ENCODE measurements around the gene KLHL17. TPM values are rescaled to one million over a fixed set of nuclear protein-coding genes. Genes with fewer than 3 reads are reported as not detected.
"Not testable (repeated sequence)": the region's sequence is repeated elsewhere in the genome, so short reads cannot be mapped to it uniquely, and the experiment has no call there.

Gene KLHL17
- total and polyA plus RNA-seq, 5 donors from 2014 or later = 1.5 to 28.4 (median 1.6) TPM

GRCh38 chr1:991275-991674 lies 30.9 kb downstream of the KLHL17 start:
- peaks cover 0 to 17% (median 8%) of the 10 kb centered on the region in 4 donors for H3K4me1 Mint-ChIP-seq
- H3K27me3 Mint-ChIP-seq = peaks cover 65% of the 10 kb centered on the region
- not testable (repeated sequence) for H3K36me3 ChIP-seq (ENCODE audit: control insufficient read depth, insufficient read depth, low read length); H3K9me3 Mint-ChIP-seq; H3K36me3 Mint-ChIP-seq; H3K4me1 ChIP-seq (ENCODE audit: control insufficient read depth, insufficient read depth, low read length, poor library complexity, severe bottlenecking); ATAC-seq (ENCODE audit: low read depth in 2 of 2); DNase-seq; H3K27ac ChIP-seq (ENCODE audit: insufficient read depth, low read length, poor library complexity, severe bottlenecking); H3K4me3 ChIP-seq (ENCODE audit: low read depth, low read length); H3K9me3 ChIP-seq (ENCODE audit: control insufficient read depth in 2 of 2, low read length in 2 of 2); H3K27ac Mint-ChIP-seq; H3K27me3 ChIP-seq (ENCODE audit: control insufficient read depth, insufficient read depth, low read length)
- peak overlapping the region in 1 of 4 donors; percentile 58 for H3K4me3 Mint-ChIP-seq

- no peak for DNase-seq
- Mint-ChIP-seq H3K9me3 (peaks cover 0 to 4% (median 1%) of the 10 kb centered on the region in 7 donors), H3K4me3 (no peak overlapping the region), H3K4me1 (peaks cover 0 to 17% (median 9%) of the 10 kb centered on the region in 4 donors), H3K36me3 (no peaks in the 10 kb centered on the region), H3K27ac (no peak overlapping the region), H3K27me3 (peaks cover 63% of the 10 kb centered on the region)
- Histone ChIP-seq H3K4me1 (ENCODE audit: control insufficient read depth, insufficient read depth, low read length, poor library complexity, severe bottlenecking) (peaks cover 3% of the 10 kb centered on the region), H3K27ac (ENCODE audit: insufficient read depth, low read length, poor library complexity, severe bottlenecking) (no peak overlapping the region), H3K9me3 (ENCODE audit: control insufficient read depth in 2 of 2, low read length in 2 of 2) (no peaks in the 10 kb centered on the region), H3K4me3 (ENCODE audit: low read depth, low read length) (no peak overlapping the region), H3K36me3 (ENCODE audit: control insufficient read depth, insufficient read depth, low read length) (no peaks in the 10 kb centered on the region), H3K27me3 (ENCODE audit: control insufficient read depth, insufficient read depth, low read length) (peaks cover 4% of the 10 kb centered on the region)
- ATAC-seq (ENCODE audit: low read depth in 2 of 2) = no peak
Observed at GRCh38 chr1:991895-992294, 31.5 kb downstream of the KLHL17 start.

GRCh38 chr1:992362-992761 lies 32.0 kb downstream of the KLHL17 start:
- no peak overlapping the region for H3K27ac Mint-ChIP-seq
- peaks cover 4% of the 10 kb centered on the region for H3K27me3 ChIP-seq (ENCODE audit: control insufficient read depth, insufficient read depth, low read length)
- peaks cover 66% of the 10 kb centered on the region for H3K27me3 Mint-ChIP-seq
- no peaks in the 10 kb centered on the region for H3K36me3 ChIP-seq (ENCODE audit: control insufficient read depth, insufficient read depth, low read length)
- peaks cover 0 to 18% (median 10%) of the 10 kb centered on the region in 4 donors for H3K4me1 Mint-ChIP-seq
- no peak for DNase-seq
- no peak overlapping the region for H3K4me3 ChIP-seq (ENCODE audit: low read depth, low read length)
- no peak for ATAC-seq (ENCODE audit: low read depth in 2 of 2)
- no peaks in the 10 kb centered on the region for H3K9me3 ChIP-seq (ENCODE audit: control insufficient read depth in 2 of 2, low read length in 2 of 2)
- no peak overlapping the region for H3K4me3 Mint-ChIP-seq
- H3K4me1 ChIP-seq (ENCODE audit: control insufficient read depth, insufficient read depth, low read length, poor library complexity, severe bottlenecking) = peaks cover 3% of the 10 kb centered on the region
- no peak overlapping the region for H3K27ac ChIP-seq (ENCODE audit: insufficient read depth, low read length, poor library complexity, severe bottlenecking)
- H3K36me3 Mint-ChIP-seq = no peaks in the 10 kb centered on the region
- peaks cover 0 to 4% (median 1%) of the 10 kb centered on the region in 7 donors for H3K9me3 Mint-ChIP-seq

GRCh38 chr1:993379-993995 lies 33.1 kb downstream of the KLHL17 start:
- H3K27me3 Mint-ChIP-seq = peaks cover 56% of the 10 kb centered on the region

GRCh38 chr1:994546-994945 lies 34.2 kb downstream of the KLHL17 start:
- not testable (repeated sequence) for DNase-seq; H3K4me3 Mint-ChIP-seq; H3K4me3 ChIP-seq (ENCODE audit: low read depth, low read length); H3K36me3 Mint-ChIP-seq; H3K9me3 Mint-ChIP-seq; H3K27ac Mint-ChIP-seq; H3K27ac ChIP-seq (ENCODE audit: insufficient read depth, low read length, poor library complexity, severe bottlenecking); ATAC-seq (ENCODE audit: low read depth in 2 of 2); H3K36me3 ChIP-seq (ENCODE audit: control insufficient read depth, insufficient read depth, low read length); H3K27me3 ChIP-seq (ENCODE audit: control insufficient read depth, insufficient read depth, low read length); H3K9me3 ChIP-seq (ENCODE audit: control insufficient read depth in 2 of 2, low read length in 2 of 2)
- Mint-ChIP-seq H3K27me3 (peaks cover 46% of the 10 kb centered on the region), H3K4me1 (peaks cover 0 to 20% (median 10%) of the 10 kb centered on the region in 4 donors)
- H3K4me1 ChIP-seq (ENCODE audit: control insufficient read depth, insufficient read depth, low read length, poor library complexity, severe bottlenecking) = peaks cover 12% of the 10 kb centered on the region

More at GRCh38 chr1:993379-993995, 33.1 kb downstream of the KLHL17 start:
- Mint-ChIP-seq H3K4me3 (no peak overlapping the region), H3K36me3 (no peaks in the 10 kb centered on the region), H3K9me3 (peaks cover 0 to 4% (median 1%) of the 10 kb centered on the region in 7 donors), H3K4me1 (peaks cover 0 to 19% (median 10%) of the 10 kb centered on the region in 4 donors), H3K27ac (peak overlapping the region in 1 of 3 donors; percentile 9)
- no peak overlapping the region for H3K27ac ChIP-seq (ENCODE audit: insufficient read depth, low read length, poor library complexity, severe bottlenecking)
- H3K9me3 ChIP-seq (ENCODE audit: control insufficient read depth in 2 of 2, low read length in 2 of 2) = no peaks in the 10 kb centered on the region
- peaks cover 4% of the 10 kb centered on the region for H3K27me3 ChIP-seq (ENCODE audit: control insufficient read depth, insufficient read depth, low read length)
- no peak overlapping the region for H3K4me3 ChIP-seq (ENCODE audit: low read depth, low read length)
- peaks cover 3% of the 10 kb centered on the region for H3K4me1 ChIP-seq (ENCODE audit: control insufficient read depth, insufficient read depth, low read length, poor library complexity, severe bottlenecking)
- H3K36me3 ChIP-seq (ENCODE audit: control insufficient read depth, insufficient read depth, low read length) = no peaks in the 10 kb centered on the region
- DNase-seq (no peak), ATAC-seq (ENCODE audit: low read depth in 2 of 2) (no peak)

GRCh38 chr1:995665-996633 lies 35.6 kb downstream of the KLHL17 start:
- peak overlapping the region in 3 of 4 donors; percentile 41 to 71 (median 54) for H3K4me3 Mint-ChIP-seq
- peak overlapping the region in 1 of 3 donors; percentile 67 for H3K27ac Mint-ChIP-seq

GRCh38 chr1:996851-997712 lies 36.7 kb downstream of the KLHL17 start:
- Mint-ChIP-seq H3K27me3 (peaks cover 37% of the 10 kb centered on the region), H3K4me1 (peaks cover 0 to 25% (median 7%) of the 10 kb centered on the region in 4 donors), H3K27ac (no peak overlapping the region), H3K36me3 (no peaks in the 10 kb centered on the region), H3K4me3 (peak overlapping the region in 1 of 4 donors; percentile 80), H3K9me3 (peaks cover 0 to 4% (median 0%) of the 10 kb centered on the region in 7 donors)
- Histone ChIP-seq H3K9me3 (ENCODE audit: control insufficient read depth in 2 of 2, low read length in 2 of 2) (no peaks in the 10 kb centered on the region), H3K36me3 (ENCODE audit: control insufficient read depth, insufficient read depth, low read length) (no peaks in the 10 kb centered on the region), H3K4me3 (ENCODE audit: low read depth, low read length) (no peak overlapping the region), H3K4me1 (ENCODE audit: control insufficient read depth, insufficient read depth, low read length, poor library complexity, severe bottlenecking) (peaks cover 37% of the 10 kb centered on the region), H3K27me3 (ENCODE audit: control insufficient read depth, insufficient read depth, low read length) (no peaks in the 10 kb centered on the region), H3K27ac (ENCODE audit: insufficient read depth, low read length, poor library complexity, severe bottlenecking) (no peak overlapping the region)
- ATAC-seq (ENCODE audit: low read depth in 2 of 2) (no peak), DNase-seq (no peak)

More at GRCh38 chr1:995665-996633, 35.6 kb downstream of the KLHL17 start:
- Histone ChIP-seq H3K27ac (ENCODE audit: insufficient read depth, low read length, poor library complexity, severe bottlenecking) (no peak overlapping the region), H3K9me3 (ENCODE audit: control insufficient read depth in 2 of 2, low read length in 2 of 2) (no peaks in the 10 kb centered on the region), H3K27me3 (ENCODE audit: control insufficient read depth, insufficient read depth, low read length) (no peaks in the 10 kb centered on the region), H3K36me3 (ENCODE audit: control insufficient read depth, insufficient read depth, low read length) (no peaks in the 10 kb centered on the region), H3K4me1 (ENCODE audit: control insufficient read depth, insufficient read depth, low read length, poor library complexity, severe bottlenecking) (peaks cover 26% of the 10 kb centered on the region), H3K4me3 (ENCODE audit: low read depth, low read length) (no peak overlapping the region)
- Mint-ChIP-seq H3K36me3 (no peaks in the 10 kb centered on the region), H3K4me1 (peaks cover 0 to 25% (median 9%) of the 10 kb centered on the region in 4 donors), H3K9me3 (peaks cover 0 to 4% (median 1%) of the 10 kb centered on the region in 7 donors), H3K27me3 (peaks cover 42% of the 10 kb centered on the region)
- ATAC-seq (ENCODE audit: low read depth in 2 of 2) = no peak
- DNase-seq = no peak

Data from CD4-positive, CD25-positive, alpha-beta regulatory T cell (primary cell).